RWPE2 (cell line): ENCODE data around the gene LZTS3.
"Not testable (repeated sequence)": the region's sequence is repeated elsewhere in the genome, so short reads cannot be mapped to it uniquely, and the experiment has no call there.

Source experiments
- ATAC-seq: fragments of 200-7000 bp; cut with Tn5 transposase; 3 replicates; pipeline ENCODE4 v1.9.1; 2021; ENCODE audit warnings: low read depth
- DNase-seq: peaks from one replicate; pipeline ENCODE4 v3.0.0-alpha.2; 2020; ENCODE audit warnings: low spot score
- H3K27ac ChIP-seq: fragments of 450-650 bp; 2 replicates; pipeline ENCODE4 v1.5.1; 2017; ENCODE audit warnings: mild to moderate bottlenecking; ENCODE audit not compliant: poor library complexity, severe bottlenecking
- H3K27me3 ChIP-seq: fragments of 250-450 bp; sonication (Bioruptor Pico); 2 replicates; pipeline ENCODE4 v1.5.1; 2021; ENCODE audit warnings: mild to moderate bottlenecking, moderate library complexity; ENCODE audit not compliant: insufficient read depth, poor library complexity, severe bottlenecking
- H3K36me3 ChIP-seq: fragments of 250-450 bp; sonication (Bioruptor Pico); 2 replicates; pipeline ENCODE4 v1.5.1; 2020; ENCODE audit warnings: low read depth, mild to moderate bottlenecking, moderate library complexity
- H3K4me1 ChIP-seq: fragments of 250-450 bp; sonication (Bioruptor Pico); 2 replicates; pipeline ENCODE4 v1.5.1; 2021; ENCODE audit warnings: mild to moderate bottlenecking, moderate library complexity; ENCODE audit not compliant: insufficient read depth, poor library complexity, severe bottlenecking
- H3K4me3 ChIP-seq: fragments of 250-450 bp; sonication (Bioruptor Pico); 2 replicates; pipeline ENCODE4 v1.5.1; 2021; ENCODE audit warnings: mild to moderate bottlenecking, moderate library complexity; ENCODE audit not compliant: severe bottlenecking
- H3K9me3 ChIP-seq: fragments of 250-450 bp; sonication (Bioruptor Pico); 2 replicates; pipeline ENCODE4 v1.5.1; 2021; ENCODE audit warnings: mild to moderate bottlenecking, moderate library complexity; ENCODE audit not compliant: severe bottlenecking
- CTCF ChIP-seq: fragments of 450-650 bp; IDR thresholded peaks from one replicate; pipeline ENCODE4 v1.5.1; 2017; ENCODE audit warnings: mild to moderate bottlenecking, moderate library complexity; ENCODE audit not compliant: poor library complexity, severe bottlenecking

LZTS3 gene

GRCh38 chr20:3183896-3184612 is 10.7 kb upstream of the LZTS3 start:
- ATAC-seq (peak; percentile 57), DNase-seq (no peak)
- no peaks in the 10 kb centered on the region for H3K4me1 ChIP-seq
- H3K36me3 ChIP-seq: no peaks in the 10 kb centered on the region
- no peaks in the 10 kb centered on the region for H3K27me3 ChIP-seq
- H3K27ac ChIP-seq: no peak overlapping the region
- no peaks in the 10 kb centered on the region for H3K9me3 ChIP-seq
- no peak for TF ChIP-seq CTCF
- H3K4me3 ChIP-seq: no peak overlapping the region

- not testable (repeated sequence) for H3K4me1 ChIP-seq, ATAC-seq, H3K4me3 ChIP-seq, H3K9me3 ChIP-seq, H3K27ac ChIP-seq, DNase-seq, H3K36me3 ChIP-seq, H3K27me3 ChIP-seq
Observed at GRCh38 chr20:3182429-3182828, 9.1 kb upstream of the LZTS3 start.

GRCh38 chr20:3181270-3181669 is 7.9 kb upstream of the LZTS3 start:
- H3K4me3 ChIP-seq: no peak overlapping the region
- no peak for ATAC-seq

GRCh38 chr20:3180319-3180718 is 7.0 kb upstream of the LZTS3 start:
- Histone ChIP-seq H3K4me1 (no peaks in the 10 kb centered on the region), H3K4me3 (no peak overlapping the region), H3K27me3 (no peaks in the 10 kb centered on the region), H3K9me3 (no peaks in the 10 kb centered on the region), H3K36me3 (no peaks in the 10 kb centered on the region), H3K27ac (no peak overlapping the region)
- ATAC-seq (no peak), DNase-seq (no peak)
- TF ChIP-seq CTCF: no peak

More at GRCh38 chr20:3181270-3181669, 7.9 kb upstream of the LZTS3 start:
- no peak overlapping the region for H3K27ac ChIP-seq
- H3K36me3 ChIP-seq: no peaks in the 10 kb centered on the region
- no peaks in the 10 kb centered on the region for H3K9me3 ChIP-seq
- H3K27me3 ChIP-seq: no peaks in the 10 kb centered on the region
- H3K4me1 ChIP-seq: no peaks in the 10 kb centered on the region
- TF ChIP-seq CTCF: no peak
- DNase-seq: no peak

- Histone ChIP-seq H3K4me3 (no peak overlapping the region), H3K4me1 (peaks cover 5% of the 10 kb centered on the region), H3K9me3 (no peaks in the 10 kb centered on the region), H3K27me3 (no peaks in the 10 kb centered on the region), H3K36me3 (no peaks in the 10 kb centered on the region), H3K27ac (no peak overlapping the region)
- ATAC-seq (no peak), DNase-seq (no peak)
- no peak for TF ChIP-seq CTCF
Observed at GRCh38 chr20:3177746-3178485, 4.6 kb upstream of the LZTS3 start.
